GM19328 (cell line): ENCODE data around the gene LMTK3.

Source experiments
- ATAC-seq: cut with Tn5 transposase; IDR thresholded peaks from one replicate; pipeline ENCODE4 v1.9.1; 2021; ENCODE audit warnings: mild to moderate bottlenecking, moderate library complexity; ENCODE audit not compliant: unreplicated experiment

LMTK3 gene

GRCh38 chr19:48452289-48453190, 59.1 kb downstream of the LMTK3 start:
- ATAC-seq: no peak

- no peak for ATAC-seq
These were observed 60.0 kb downstream of the LMTK3 start for GRCh38 chr19:48451624-48452023.

DNA sequence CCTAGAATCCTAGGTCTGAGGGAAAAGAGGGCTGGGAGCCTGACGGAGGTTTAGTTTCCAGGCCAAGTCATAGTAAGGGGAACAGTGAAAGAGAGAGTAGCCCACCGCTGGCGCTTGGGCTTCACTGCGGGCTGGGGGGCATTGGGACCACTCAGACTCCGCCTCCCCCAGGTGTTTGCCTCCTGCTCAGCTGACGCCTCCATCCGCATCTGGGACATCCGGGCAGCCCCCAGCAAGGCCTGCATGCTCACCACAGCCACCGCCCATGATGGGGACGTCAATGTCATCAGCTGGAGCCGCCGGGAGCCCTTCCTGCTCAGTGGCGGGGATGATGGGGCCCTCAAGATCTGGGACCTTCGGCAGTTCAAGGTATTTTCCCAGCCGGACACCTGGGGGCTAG, 60.8 kb downstream of the LMTK3 start:
- no peak for ATAC-seq

GRCh38 chr19:48450441-48450840, 61.2 kb downstream of the LMTK3 start:
- ATAC-seq: no peak

DNA sequence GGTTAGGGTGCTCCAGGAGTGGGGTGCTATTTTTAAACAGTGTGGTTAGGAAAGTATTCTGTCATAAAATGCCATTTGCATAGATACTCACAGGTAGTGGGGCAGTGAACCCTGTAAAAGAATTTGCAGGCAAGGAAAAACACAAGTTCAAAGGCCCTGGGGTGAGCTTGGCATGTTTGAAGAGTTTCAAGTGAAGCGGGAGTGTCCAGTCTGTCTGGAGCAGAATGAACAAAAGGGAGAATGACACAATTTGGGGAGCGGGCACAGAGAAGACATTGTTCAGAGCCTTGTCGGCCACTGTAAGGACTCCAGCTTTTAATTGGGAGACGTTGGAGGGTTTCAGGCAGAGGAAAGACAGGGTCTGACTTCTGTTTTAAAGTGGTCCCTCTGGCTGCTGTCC, 63.1 kb downstream of the LMTK3 start:
- ATAC-seq: no peak

DNA sequence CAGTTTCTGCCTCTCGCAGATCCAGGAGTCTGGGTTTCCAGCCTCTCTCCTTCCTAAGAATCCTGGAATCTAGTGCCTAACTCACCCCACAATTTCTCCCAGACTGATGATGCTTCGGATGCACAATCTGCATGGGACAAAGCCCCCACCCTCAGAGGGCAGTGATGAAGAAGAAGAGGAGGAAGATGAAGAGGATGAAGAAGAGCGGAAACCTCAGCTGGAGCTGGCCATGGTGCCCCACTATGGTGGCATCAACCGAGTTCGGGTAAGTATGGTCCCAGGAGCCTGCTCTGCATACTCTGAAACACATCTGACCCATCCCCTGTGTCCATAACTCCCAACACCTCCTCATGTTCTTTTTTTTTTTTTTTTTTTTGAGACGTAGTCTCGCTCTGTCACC, 65.1 kb downstream of the LMTK3 start:
- ATAC-seq: no peak

GRCh38 chr19:48445606-48446481, 65.8 kb downstream of the LMTK3 start, which contains the start of gene GRWD1:
GRWD1 (plus strand) TSS chr19:48445983; CDS start chr19:48446006, 23 bp downstream.
- peak; percentile 83 for ATAC-seq

DNA sequence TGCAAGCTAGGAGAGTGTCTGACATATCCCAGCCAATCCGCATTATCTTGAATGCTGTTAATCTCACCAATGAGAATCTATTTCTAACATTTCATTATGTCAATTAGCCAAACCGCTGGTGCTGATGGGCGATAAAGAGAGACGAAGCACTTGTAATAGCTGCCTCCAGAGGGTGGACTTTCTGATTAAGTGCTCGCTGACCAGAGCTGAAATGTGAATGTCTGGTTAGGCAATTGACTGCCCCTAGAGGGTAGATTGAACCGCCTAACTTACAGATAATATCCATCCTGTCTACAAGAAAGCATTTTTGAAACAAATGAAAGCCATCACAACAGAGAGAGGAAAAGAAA, 66.4 kb downstream of the LMTK3 start:
- ATAC-seq: peak; percentile 6

GRCh38 chr19:48444936-48445200, 66.8 kb downstream of the LMTK3 start:
- no peak for ATAC-seq

GRCh38 chr19:48444129-48444935, 67.3 kb downstream of the LMTK3 start:
- ATAC-seq: no peak

DNA sequence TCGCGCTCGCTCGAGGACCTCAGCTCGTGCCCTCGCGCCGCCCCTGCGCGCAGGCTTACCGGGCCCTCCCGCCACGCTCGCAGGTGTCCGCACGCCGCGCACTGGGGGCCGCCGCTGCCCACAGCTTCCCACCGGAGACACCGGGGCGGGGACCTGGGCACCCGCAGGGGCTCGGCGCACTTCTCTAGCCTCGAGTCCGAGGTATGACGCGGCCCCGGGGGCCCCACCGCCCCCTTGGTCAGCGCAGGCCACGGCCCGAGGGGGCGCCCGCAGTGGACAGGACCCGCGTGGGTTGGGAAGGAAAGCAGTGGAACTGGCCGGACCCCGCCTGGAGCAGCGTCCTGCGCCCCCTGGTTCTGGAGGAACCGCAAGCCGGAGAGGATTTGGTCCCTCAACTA, 67.9 kb downstream of the LMTK3 start:
- ATAC-seq: no peak

DNA sequence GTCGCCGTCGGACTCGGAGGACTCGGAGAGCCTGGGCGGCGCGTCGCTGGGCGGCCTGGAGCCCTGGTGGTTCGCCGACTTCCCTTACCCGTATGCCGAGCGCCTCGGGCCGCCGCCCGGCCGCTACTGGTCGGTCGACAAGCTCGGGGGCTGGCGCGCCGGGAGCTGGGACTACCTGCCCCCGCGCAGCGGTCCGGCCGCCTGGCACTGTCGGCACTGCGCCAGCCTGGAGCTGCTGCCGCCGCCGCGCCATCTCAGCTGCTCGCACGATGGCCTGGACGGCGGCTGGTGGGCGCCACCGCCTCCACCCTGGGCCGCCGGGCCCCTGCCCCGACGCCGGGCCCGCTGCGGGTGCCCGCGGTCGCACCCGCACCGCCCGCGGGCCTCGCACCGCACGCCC, 68.4 kb downstream of the LMTK3 start:
- no peak for ATAC-seq

DNA sequence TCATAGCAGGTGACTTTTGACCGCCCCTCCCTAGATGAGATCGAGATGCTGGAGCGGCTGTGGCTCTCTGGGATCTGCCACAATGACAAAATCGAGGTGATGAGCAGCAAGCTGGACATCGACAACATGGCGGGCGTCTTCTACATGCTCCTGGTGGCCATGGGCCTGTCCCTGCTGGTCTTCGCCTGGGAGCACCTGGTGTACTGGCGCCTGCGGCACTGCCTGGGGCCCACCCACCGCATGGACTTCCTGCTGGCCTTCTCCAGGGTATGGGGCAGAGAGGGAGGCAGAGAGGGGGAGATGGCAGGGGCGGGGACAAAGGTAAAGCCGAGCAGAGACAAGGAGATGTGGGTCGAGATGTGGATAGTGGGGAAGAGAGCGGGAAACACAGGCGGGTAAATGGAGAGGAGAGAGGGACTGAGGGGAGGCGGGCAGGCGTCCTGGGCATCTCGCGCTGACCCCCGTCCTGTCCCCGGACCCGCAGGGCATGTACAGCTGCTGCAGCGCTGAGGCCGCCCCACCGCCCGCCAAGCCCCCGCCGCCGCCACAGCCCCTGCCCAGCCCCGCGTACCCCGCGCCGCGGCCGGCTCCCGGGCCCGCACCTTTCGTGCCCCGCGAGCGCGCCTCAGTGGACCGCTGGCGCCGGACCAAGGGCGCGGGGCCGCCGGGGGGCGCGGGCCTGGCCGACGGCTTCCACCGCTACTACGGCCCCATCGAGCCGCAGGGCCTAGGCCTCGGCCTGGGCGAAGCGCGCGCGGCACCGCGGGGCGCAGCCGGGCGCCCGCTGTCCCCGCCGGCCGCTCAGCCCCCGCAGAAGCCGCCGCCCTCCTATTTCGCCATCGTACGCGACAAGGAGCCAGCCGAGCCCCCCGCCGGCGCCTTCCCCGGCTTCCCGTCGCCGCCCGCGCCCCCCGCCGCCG, 69.3 kb downstream of the LMTK3 start:
- ATAC-seq: no peak

- ATAC-seq: no peak
These were observed 70.1 kb downstream of the LMTK3 start for GRCh38 chr19:48441360-48442050.

DNA sequence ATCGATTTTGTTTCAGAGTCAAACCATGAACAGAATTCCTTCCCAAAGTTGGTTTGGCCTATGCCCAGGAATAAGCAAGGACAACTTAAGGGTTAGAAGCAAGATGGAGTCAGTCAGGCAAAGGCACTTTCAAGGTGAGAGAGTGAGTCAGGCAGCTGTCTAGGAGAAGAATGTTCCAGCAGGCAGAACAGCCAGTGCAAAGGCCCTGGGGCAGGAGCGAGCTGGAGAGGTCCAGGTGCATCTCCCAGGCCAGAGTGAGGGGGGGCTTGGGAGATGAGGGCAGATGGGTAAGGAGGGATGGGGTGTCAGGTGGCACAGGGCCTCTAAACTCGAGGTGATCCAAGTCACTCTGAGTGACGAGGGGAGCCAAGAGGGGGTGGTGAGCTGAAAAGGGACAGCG, 75.0 kb downstream of the LMTK3 start:
- ATAC-seq: no peak
